Osteocyte (in vitro differentiated cells): Measurements from ENCODE around the gene USH1G. TPM values are rescaled to one million over a fixed set of nuclear protein-coding genes. Genes with fewer than 3 reads are reported as not detected.

Experiments
- DNase-seq: peaks from one replicate; pipeline ENCODE4 v3.0.0; 2021; ENCODE audit warnings: mixed read lengths; ENCODE audit not compliant: unreplicated experiment; ENCODE audit errors: extremely low spot score
- H3K27ac Mint-ChIP-seq: one replicate; pipeline ENCODE4 v1.8.0; 2021; ENCODE audit warnings: mild to moderate bottlenecking, mixed read lengths; ENCODE audit not compliant: unreplicated experiment
- H3K27me3 Mint-ChIP-seq: one replicate; pipeline ENCODE4 v1.8.0; 2021; ENCODE audit warnings: mixed read lengths; ENCODE audit not compliant: unreplicated experiment
- H3K36me3 Mint-ChIP-seq: one replicate; pipeline ENCODE4 v1.8.0; 2021; ENCODE audit warnings: mixed read lengths; ENCODE audit not compliant: unreplicated experiment
- H3K4me1 Mint-ChIP-seq: one replicate; pipeline ENCODE4 v1.8.0; 2021; ENCODE audit warnings: mixed read lengths; ENCODE audit not compliant: unreplicated experiment
- H3K4me3 Mint-ChIP-seq: one replicate; pipeline ENCODE4 v1.8.0; 2021; ENCODE audit warnings: mild to moderate bottlenecking, moderate library complexity, mixed read lengths; ENCODE audit not compliant: unreplicated experiment
- H3K9me3 Mint-ChIP-seq: one replicate; pipeline ENCODE4 v1.8.0; 2021; ENCODE audit warnings: mixed read lengths; ENCODE audit not compliant: unreplicated experiment
- CTCF ChIP-seq: fragments of 200-600 bp; sonication (generic); IDR thresholded peaks from 2 replicates; pipeline ENCODE4 v1.5.0; 2021; ENCODE audit warnings: antibody characterized with exemption, mild to moderate bottlenecking, moderate library complexity
- total RNA-seq: library from RNA; stranded (reverse); gene quantifications from 2 replicates; pipeline ENCODE4 v1.2.1, GENCODE V29; 2021

USH1G gene
- total RNA-seq, 1 donor from 2014 or later: not detected

GRCh38 chr17:74951065-74951464, 28.0 kb upstream of the USH1G start:
- H3K27me3 Mint-ChIP-seq: peaks cover 9% of the 10 kb centered on the region

GRCh38 chr17:74950207-74950606, 27.2 kb upstream of the USH1G start:
- Mint-ChIP-seq H3K4me3 (no peak overlapping the region), H3K27ac (no peak overlapping the region), H3K27me3 (peaks cover 16% of the 10 kb centered on the region), H3K9me3 (no peaks in the 10 kb centered on the region), H3K4me1 (no peaks in the 10 kb centered on the region), H3K36me3 (no peaks in the 10 kb centered on the region)
- no peak for TF ChIP-seq CTCF
- no peak for DNase-seq

More at GRCh38 chr17:74951065-74951464, 28.0 kb upstream of the USH1G start:
- Mint-ChIP-seq H3K4me1 (no peaks in the 10 kb centered on the region), H3K27ac (no peak overlapping the region), H3K4me3 (no peak overlapping the region), H3K36me3 (no peaks in the 10 kb centered on the region), H3K9me3 (no peaks in the 10 kb centered on the region)
- DNase-seq: no peak
- no peak for TF ChIP-seq CTCF

GRCh38 chr17:74949455-74950115, 26.5 kb upstream of the USH1G start:
- Mint-ChIP-seq H3K4me3 (no peak overlapping the region), H3K27ac (no peak overlapping the region), H3K27me3 (peaks cover 20% of the 10 kb centered on the region), H3K4me1 (no peaks in the 10 kb centered on the region), H3K9me3 (no peaks in the 10 kb centered on the region), H3K36me3 (no peaks in the 10 kb centered on the region)
- no peak for TF ChIP-seq CTCF
- no peak for DNase-seq

- TF ChIP-seq CTCF: no peak
- no peaks in the 10 kb centered on the region for H3K9me3 Mint-ChIP-seq
- no peaks in the 10 kb centered on the region for H3K4me1 Mint-ChIP-seq
- H3K36me3 Mint-ChIP-seq: no peaks in the 10 kb centered on the region
- DNase-seq: no peak
- no peak overlapping the region for H3K4me3 Mint-ChIP-seq
- peaks cover 27% of the 10 kb centered on the region for H3K27me3 Mint-ChIP-seq
- no peak overlapping the region for H3K27ac Mint-ChIP-seq
These were observed 24.1 kb upstream of the USH1G start for GRCh38 chr17:74947041-74947754.

- Mint-ChIP-seq H3K4me3 (no peak overlapping the region), H3K4me1 (no peaks in the 10 kb centered on the region), H3K27ac (no peak overlapping the region), H3K36me3 (no peaks in the 10 kb centered on the region), H3K27me3 (peaks cover 32% of the 10 kb centered on the region), H3K9me3 (no peaks in the 10 kb centered on the region)
- no peak for TF ChIP-seq CTCF
- DNase-seq: no peak
These were observed 23.6 kb upstream of the USH1G start for GRCh38 chr17:74946641-74947040.
